Kidney epithelial cell (primary cell): ENCODE data around the gene UQCC3. TPM values are rescaled to one million over a fixed set of nuclear protein-coding genes. Genes with fewer than 3 reads are reported as not detected.
"Not testable (repeated sequence)": the region's sequence is repeated elsewhere in the genome, so short reads cannot be mapped to it uniquely, and the experiment has no call there.

Experiments used
- DNase-seq: peaks from one replicate; pipeline ENCODE4 v3.0.0-alpha.2; 2010; ENCODE audit warnings: low read depth
- H3K27me3 ChIP-seq: 2 replicates; pipeline ENCODE4 v1.6.0; 2011; ENCODE audit warnings: low read length; ENCODE audit not compliant: control insufficient read depth, insufficient read depth
- H3K36me3 ChIP-seq: 2 replicates; pipeline ENCODE4 v1.5.1; 2011; ENCODE audit warnings: low read length; ENCODE audit not compliant: control insufficient read depth, insufficient read depth
- H3K4me3 ChIP-seq: 2 replicates; pipeline ENCODE4 v1.5.1; 2011; ENCODE audit warnings: low read depth, mild to moderate bottlenecking, control low read depth, low read length
- total RNA-seq: library from RNA; depleted of rRNA; stranded (reverse); fragments of >200 nt; gene quantifications from 2 replicates; pipeline ENCODE4 v1.2.3, GENCODE V29; 2015
- TF ChIP-seq, protein P1 (sequence below): IDR thresholded peaks from 2 replicates; pipeline ENCODE4 v1.5.1; 2011; ENCODE audit warnings: mild to moderate bottlenecking, moderate library complexity, low read length, control low read depth, inconsistent platforms; ENCODE audit not compliant: insufficient read depth, poor library complexity, severe bottlenecking

Gene UQCC3
- total RNA-seq, 1 donor from 2014 or later: 8.1 TPM

DNA sequence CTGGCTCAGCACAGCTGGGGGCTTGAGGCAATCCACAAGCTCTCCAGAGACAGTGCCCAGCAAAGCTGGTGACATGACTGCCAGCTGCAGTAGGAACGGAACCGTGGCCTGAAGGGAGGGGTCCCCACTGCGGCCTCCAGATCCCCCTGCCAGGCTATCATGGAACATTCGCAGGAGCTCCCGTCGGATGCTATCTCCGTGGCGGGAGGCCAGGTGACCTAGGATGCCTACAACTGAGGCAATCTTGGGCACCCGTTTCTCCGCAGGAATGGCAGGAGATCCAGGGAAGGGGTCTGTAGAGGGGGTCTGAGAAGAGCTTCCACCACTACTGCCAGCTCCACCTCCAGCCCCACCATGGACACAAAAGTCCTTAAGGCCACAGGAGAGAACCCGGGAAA is 22.5 kb upstream of the UQCC3 start:
- Histone ChIP-seq H3K36me3 (peaks cover 1% of the 10 kb centered on the region), H3K4me3 (no peak overlapping the region), H3K27me3 (no peaks in the 10 kb centered on the region)
- DNase-seq: no peak
- TF ChIP-seq, protein P1, sequence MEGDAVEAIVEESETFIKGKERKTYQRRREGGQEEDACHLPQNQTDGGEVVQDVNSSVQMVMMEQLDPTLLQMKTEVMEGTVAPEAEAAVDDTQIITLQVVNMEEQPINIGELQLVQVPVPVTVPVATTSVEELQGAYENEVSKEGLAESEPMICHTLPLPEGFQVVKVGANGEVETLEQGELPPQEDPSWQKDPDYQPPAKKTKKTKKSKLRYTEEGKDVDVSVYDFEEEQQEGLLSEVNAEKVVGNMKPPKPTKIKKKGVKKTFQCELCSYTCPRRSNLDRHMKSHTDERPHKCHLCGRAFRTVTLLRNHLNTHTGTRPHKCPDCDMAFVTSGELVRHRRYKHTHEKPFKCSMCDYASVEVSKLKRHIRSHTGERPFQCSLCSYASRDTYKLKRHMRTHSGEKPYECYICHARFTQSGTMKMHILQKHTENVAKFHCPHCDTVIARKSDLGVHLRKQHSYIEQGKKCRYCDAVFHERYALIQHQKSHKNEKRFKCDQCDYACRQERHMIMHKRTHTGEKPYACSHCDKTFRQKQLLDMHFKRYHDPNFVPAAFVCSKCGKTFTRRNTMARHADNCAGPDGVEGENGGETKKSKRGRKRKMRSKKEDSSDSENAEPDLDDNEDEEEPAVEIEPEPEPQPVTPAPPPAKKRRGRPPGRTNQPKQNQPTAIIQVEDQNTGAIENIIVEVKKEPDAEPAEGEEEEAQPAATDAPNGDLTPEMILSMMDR: no peak

DNA sequence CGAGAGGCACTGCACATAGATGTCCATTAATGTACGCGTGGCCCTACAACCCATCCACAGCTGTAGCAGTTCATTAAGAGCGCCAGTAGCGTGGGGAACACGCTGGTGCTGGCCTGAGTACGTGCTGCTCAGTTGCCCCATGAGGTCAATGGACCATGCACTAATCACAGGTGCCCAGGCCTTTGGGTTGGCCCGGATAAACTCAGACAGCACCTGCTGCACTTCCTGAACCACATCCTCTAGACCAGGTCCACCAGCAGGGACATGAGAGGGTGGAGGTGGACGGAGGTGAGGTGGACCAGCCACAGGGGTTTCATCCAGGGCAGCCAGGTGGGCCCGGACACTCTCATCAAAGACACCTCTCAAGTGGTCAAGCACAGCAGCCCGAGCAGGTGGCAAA is 22.0 kb upstream of the UQCC3 start:
- Histone ChIP-seq H3K4me3 (no peak overlapping the region), H3K36me3 (peaks cover 1% of the 10 kb centered on the region), H3K27me3 (no peaks in the 10 kb centered on the region)
- TF ChIP-seq, protein P1: no peak
- no peak for DNase-seq

DNA sequence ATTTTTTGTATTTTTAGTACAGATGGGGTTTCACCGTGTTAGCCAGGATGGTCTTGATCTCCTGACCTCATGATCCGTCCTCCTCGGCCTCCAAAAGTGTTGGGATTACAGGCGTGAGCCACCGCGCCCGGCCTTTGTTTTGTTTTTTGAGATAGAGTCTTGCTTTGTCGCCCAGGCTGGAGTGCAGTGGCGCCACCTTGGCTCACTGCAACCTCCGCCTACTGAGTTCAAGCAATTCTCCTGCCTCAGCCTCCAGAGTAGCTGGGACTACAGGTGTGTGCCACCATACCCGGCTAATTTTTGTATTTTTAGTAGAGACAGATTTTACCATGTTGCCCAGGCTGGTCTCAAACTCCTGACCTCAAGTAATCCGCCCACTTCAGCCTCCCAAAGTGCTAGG is 21.2 kb upstream of the UQCC3 start:
- not testable (repeated sequence) for H3K27me3 ChIP-seq, DNase-seq, H3K4me3 ChIP-seq, H3K36me3 ChIP-seq

DNA sequence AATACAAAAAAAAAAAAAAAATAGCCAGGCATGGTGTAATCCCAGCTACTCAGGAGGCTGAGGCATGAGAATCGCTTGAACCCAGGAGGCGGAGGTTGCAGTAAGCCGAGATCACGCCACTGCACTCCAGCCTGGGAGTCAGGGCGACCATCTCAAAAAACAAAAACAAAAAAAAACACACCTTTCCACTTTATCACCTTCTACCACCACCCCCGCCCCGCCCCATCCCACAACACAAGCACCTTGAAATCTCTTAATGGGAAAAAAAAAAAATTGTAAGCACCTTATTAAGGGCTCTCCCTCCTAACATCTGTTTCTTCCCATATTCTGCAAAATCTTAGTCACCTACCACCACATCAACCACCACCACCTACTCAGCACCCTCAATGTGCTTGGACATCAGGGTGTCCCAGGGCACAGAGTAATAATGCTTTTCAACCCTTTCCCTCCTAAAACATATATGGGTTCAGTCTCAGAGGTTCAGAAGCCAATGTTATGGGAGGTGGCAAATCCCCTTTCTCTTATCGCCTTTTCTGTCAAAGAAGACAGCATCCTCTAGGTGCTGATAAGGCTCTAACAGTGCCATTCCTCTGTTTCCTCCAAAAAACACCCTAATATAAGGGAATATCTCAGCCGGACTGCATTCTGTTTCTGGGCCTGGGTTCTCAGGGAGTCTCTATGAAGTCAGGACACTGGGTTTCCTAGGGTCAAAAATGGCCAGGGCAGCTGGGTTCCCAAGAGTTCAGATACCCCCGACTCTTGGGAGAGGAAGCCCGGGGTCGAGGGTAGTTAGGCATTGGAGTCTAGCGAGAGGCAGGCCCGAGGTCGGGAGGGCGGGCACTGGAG is 19.1 kb upstream of the UQCC3 start:
- H3K4me3 ChIP-seq: peak overlapping the region; percentile 85
- H3K36me3 ChIP-seq: peaks cover 1% of the 10 kb centered on the region
- TF ChIP-seq, protein P1: no peak
- DNase-seq: no peak
- no peaks in the 10 kb centered on the region for H3K27me3 ChIP-seq

DNA sequence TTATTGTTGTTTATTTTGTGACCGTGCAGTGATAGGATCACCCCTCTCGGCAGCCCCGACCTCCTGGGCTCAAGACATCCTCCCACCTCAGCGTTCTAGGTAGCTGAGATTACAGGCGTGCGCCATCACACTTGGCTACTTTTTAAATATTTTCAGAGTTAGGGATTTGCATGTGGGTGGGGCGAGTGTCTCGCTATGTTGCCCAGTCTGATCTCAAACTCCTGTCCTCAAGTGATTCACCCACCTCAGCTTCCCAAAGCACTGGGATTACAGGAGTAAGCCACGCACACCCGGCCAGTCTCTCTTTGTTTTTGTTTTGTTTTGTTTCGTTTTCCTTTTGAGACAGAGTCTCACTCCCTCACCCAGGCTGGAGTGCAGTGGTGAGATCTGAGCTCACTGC is 17.2 kb upstream of the UQCC3 start:
- TF ChIP-seq, protein P1: no peak
- H3K27me3 ChIP-seq: no peaks in the 10 kb centered on the region
- no peak overlapping the region for H3K4me3 ChIP-seq
- DNase-seq: no peak
- no peaks in the 10 kb centered on the region for H3K36me3 ChIP-seq

DNA sequence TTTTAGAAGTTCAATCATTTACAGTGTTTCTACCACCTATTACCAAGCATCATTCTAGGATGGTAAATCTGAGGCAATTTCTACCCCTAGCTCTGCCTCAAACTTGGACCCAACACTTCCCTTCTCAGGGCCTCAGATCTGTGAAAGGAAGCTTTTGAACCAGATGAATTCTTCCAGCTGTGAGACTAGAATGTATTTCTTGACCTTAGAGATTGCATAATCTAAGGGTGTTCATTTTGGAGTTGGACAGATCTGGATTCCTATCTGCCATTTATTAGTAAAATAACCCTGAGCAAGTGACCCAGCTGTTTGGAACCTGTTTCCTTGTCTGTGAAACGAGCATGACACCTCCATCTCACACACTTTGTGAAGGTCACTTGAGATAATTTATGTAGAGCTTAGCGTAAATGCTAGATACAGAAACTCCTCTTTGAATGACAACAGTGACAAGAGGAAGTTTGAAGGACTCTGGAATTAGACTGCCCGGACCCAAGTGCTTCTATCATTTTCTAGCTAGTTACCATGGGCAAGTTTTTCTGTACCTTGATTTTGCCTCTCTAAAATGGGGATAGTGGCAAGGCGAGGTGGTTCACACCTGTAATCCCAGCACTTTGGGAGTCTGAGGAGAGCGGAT is 14.6 kb upstream of the UQCC3 start:
- Histone ChIP-seq H3K4me3 (no peak overlapping the region), H3K36me3 (no peaks in the 10 kb centered on the region), H3K27me3 (no peaks in the 10 kb centered on the region)
- TF ChIP-seq, protein P1: no peak
- no peak for DNase-seq
